MM.1S (cell line): Measurements from ENCODE around the gene RNF20.

Experiments
- EZH2 ChIP-seq: fragments of 300-600 bp; sonication (generic); optimal IDR thresholded peaks from 2 replicates; pipeline ENCODE3; 2017; ENCODE audit warnings: low read depth, mild to moderate bottlenecking, antibody characterized with exemption, low read length, mixed read lengths
- EZH2phosphoT487 ChIP-seq: fragments of 300-600 bp; sonication (generic); IDR thresholded peaks from 2 replicates; pipeline ENCODE4 v1.6.1; 2018; ENCODE audit warnings: antibody characterized with exemption, low read length
- TF ChIP-seq, protein P1 (sequence below): fragments of 300-600 bp; sonication (generic); IDR thresholded peaks from 2 replicates; pipeline ENCODE4 v1.5.1; 2016; ENCODE audit warnings: antibody characterized with exemption, low read length, mixed read lengths

GRCh38 chr9:101527066-101527465 is 6.6 kb upstream of the RNF20 start:
- TF ChIP-seq, protein P1, sequence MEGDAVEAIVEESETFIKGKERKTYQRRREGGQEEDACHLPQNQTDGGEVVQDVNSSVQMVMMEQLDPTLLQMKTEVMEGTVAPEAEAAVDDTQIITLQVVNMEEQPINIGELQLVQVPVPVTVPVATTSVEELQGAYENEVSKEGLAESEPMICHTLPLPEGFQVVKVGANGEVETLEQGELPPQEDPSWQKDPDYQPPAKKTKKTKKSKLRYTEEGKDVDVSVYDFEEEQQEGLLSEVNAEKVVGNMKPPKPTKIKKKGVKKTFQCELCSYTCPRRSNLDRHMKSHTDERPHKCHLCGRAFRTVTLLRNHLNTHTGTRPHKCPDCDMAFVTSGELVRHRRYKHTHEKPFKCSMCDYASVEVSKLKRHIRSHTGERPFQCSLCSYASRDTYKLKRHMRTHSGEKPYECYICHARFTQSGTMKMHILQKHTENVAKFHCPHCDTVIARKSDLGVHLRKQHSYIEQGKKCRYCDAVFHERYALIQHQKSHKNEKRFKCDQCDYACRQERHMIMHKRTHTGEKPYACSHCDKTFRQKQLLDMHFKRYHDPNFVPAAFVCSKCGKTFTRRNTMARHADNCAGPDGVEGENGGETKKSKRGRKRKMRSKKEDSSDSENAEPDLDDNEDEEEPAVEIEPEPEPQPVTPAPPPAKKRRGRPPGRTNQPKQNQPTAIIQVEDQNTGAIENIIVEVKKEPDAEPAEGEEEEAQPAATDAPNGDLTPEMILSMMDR, result no peak
- TF ChIP-seq EZH2 (no peak), EZH2phosphoT487 (no peak)
